Measurements from ENCODE around the gene ZNF253.
"Not testable (repeated sequence)": the region's sequence is repeated elsewhere in the genome, so short reads cannot be mapped to it uniquely, and the experiment has no call there.

Gene ZNF253

GRCh38 chr19:19865750-19866610 is at the start of gene ZNF253:
ZNF253 (plus strand) TSS chr19:19865882; CDS start chr19:19865997, 115 bp downstream.
- DNase-seq, result peak; percentile 98

DNA sequence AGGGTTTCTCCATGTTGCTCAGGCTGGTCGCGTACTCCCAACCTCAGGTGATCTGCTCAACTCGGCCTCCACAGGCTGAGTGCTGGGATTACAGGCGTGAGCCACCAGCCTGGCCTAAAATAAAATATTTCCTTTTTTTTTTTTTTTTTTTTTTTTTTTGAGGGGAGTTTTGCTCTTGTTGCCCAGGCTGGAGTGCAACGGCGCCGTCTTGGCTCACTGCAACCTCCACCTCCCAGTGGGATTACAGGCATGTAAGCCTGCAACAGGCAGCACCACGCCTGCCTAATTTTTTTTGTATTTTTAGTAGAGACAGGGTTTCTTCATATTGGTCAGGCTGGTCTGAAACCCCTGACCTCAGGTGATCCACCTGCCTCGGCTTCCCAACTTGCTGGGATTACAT is 49.0 kb upstream of the ZNF253 start:
- no peak for DNase-seq

DNA sequence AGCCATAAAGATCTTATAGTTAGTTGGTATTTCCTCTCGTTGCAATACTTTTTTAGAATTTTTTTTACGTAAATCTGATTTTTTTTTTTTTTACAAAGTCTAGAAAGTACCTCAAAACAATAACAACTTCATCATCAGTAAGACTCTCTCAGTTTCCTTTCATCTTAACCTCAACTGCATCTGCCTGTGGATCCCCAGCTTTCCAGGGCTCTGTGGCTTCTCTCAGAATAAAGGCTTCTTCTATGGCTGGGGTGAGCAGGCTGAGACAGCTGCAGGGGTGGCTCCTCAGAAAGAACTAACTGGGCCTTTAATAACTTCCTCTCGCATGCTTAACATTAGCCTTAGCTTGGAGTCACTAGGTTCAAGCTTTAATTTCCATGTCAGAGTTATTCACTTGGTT is 48.3 kb upstream of the ZNF253 start:
- DNase-seq, result no peak

- peak; percentile 19 for DNase-seq
Observed at GRCh38 chr19:19820774-19821320, 44.8 kb upstream of the ZNF253 start.

- peak; percentile 98 for DNase-seq
Observed at GRCh38 chr19:19821366-19821951, 44.2 kb upstream of the ZNF253 start, which contains the start of gene ZNF506. ZNF506 (minus strand) TSS chr19:19821750; CDS start chr19:19821603, 147 bp downstream.

DNA sequence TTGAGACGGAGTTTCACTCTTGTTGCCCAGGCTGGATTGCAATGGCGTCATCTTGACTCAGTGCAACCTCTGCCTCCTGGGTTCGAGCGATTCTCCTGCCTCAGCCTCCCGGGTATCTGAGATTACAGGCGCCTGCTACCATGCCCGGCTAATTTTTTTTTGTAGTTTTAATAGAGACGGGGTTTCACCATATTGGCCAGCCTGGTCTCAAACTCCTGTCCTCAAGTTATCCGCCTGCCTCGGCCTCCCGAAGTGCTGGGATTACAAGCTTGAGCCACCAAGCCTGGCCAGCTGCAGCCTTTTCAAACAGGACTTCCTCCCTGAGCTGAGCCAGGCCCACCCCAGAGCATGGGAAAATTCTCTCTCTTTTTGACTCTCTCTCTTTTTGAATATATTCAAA is 43.7 kb upstream of the ZNF253 start:
- DNase-seq, result not testable (repeated sequence)

- DNase-seq, result no peak
Observed at GRCh38 chr19:19823916-19824315, 41.8 kb upstream of the ZNF253 start.

GRCh38 chr19:19826875-19827274 is 38.8 kb upstream of the ZNF253 start:
- DNase-seq, result no peak

GRCh38 chr19:19835560-19836038 is 30.1 kb upstream of the ZNF253 start:
- no peak for DNase-seq

- DNase-seq, result no peak
Observed at GRCh38 chr19:19847781-19848180, 17.9 kb upstream of the ZNF253 start.

DNA sequence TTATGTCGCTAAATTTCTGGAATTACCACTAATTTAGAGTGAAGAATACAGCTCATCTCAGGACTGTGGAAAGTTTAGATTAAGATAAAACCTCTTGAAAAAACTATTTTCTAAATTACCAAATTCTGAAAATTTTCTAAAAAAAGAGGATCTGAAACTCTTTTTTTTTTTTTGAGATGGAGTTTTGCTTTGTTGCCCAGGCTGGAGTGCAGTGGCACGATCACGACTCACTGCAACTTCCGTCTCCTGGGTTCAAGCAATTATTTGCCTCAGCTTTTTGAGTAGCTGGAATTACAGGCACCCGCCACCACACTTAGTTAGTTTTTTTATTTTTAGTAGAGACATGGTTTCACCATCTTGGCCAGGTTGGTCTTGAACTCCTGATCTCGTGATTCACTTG is 16.6 kb upstream of the ZNF253 start:
- DNase-seq, result no peak

DNA sequence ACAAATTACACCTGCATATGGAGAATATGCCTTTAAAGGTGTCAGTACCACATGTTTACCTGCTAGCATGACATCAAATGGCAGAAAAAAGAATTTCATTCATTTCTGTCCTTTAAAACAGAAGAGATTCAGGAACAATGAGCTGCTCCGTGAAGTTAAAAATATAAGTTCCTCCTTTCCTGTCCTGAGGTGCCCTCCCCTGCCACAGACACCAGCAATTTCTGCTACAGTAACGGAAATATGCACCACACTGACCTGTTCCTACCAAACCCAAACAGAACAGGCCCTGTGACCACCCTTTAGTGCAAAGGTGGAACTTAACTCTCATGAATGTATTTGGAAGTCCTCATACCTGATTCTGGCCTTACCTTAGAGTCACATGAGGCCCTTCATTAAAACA is 13.9 kb upstream of the ZNF253 start:
- not testable (repeated sequence) for DNase-seq

GRCh38 chr19:19858751-19859150 is 6.9 kb upstream of the ZNF253 start:
- no peak for DNase-seq

DNA sequence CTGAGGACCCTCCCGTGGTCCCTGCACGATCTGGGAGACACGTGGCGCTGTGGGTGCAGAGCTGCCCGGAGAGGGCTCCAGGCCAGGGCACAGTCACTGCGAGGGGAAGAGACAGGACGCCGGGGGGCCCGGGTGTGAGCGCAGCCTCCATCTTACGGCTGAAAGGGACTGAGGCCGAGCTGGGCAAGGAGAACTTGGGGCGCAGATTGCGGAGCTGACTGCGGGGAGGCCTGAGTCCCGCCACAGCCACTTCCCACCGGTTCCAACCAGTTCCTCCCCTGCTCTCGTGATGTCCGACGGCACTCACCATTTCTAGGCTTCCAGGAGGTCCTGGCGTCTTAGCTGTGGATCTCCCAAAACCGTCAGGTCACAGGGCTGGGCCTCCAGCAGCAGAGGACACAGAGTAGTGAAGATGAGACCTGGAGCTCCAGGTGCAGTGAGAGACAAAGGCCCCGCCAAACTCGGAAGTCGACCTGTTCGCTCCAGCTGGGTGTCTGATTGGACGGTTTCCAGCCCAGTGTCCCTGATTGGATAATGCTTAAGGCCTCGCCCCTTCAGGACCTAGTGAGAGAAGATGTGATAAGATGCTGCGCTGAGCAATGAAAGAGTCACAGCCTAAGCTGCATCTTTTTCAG is 4.8 kb upstream of the ZNF253 start:
- peak; percentile 25 for DNase-seq

- DNase-seq, result peak; percentile 27
Observed at GRCh38 chr19:19866611-19867248, 1.0 kb downstream of the ZNF253 start.

- DNase-seq, result not testable (repeated sequence)
Observed at GRCh38 chr19:19870086-19870485, 4.4 kb downstream of the ZNF253 start.

DNA sequence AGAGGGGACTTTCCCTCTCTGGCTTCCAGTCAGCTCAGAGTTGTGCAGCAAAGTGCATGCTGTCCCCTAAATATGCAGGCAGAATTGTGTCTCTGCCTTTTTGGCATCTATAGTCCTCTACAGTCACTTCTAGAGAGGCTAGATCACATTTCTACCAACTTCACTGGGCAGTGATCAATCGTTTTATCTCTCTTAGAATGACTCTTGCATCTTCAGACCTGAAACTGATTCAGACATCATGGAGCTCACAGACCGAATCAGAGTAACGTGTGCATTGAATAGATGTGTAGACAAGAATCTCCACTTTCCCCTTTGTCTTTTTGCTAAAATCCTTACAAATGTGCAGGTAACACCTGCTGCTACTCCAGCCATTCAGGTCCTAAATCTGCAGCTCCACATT is 6.2 kb downstream of the ZNF253 start:
- DNase-seq, result no peak

GRCh38 chr19:19873381-19873780 is 7.7 kb downstream of the ZNF253 start:
- DNase-seq, result no peak

DNA sequence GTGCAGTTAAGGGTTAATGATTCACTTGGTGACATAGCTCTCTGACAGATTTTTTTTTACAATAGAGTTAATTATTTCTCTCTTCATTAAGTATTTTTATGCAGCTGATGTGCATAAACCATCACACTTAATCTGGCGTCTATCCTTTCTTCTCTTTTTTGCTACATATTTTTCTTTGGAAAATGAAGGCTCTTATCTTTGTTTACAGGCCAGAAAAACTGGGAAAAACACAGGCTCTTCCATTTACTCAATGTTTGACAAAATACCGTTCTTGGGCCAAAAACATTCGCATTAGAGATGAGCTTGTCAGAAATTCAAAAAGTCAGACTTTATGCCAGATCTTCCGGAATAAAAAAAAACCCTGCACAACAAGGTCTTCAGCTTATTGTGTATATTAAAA is 12.0 kb downstream of the ZNF253 start:
- DNase-seq, result no peak

DNA sequence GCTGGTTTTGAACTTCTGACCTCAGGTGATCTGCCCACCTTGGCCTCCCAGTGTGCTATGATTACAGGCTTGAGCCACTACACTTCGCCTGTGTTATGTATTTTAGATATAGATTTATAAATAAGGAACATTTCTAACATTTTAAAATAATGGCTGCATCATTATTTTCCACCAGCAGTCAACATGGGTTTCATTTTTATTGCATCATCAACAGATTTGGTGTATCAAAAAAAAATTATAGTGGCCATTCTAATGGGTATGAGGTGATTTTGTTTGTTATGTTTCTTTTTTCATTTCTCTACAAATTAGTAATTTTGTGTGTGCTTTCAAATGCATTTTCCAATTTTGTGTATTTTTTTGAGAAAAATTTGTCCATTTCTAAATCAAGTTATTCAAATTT is 18.9 kb downstream of the ZNF253 start:
- DNase-seq, result no peak

- DNase-seq, result not testable (repeated sequence)
Observed at GRCh38 chr19:19892055-19892941, 26.6 kb downstream of the ZNF253 start.

Measured in right hindlimb (tissue), 1 donor.